ENCODE data around the gene PCNX1.

Gene PCNX1

GRCh38 chr14:70956511-70956910, 49.3 kb downstream of the PCNX1 start:
- DNase-seq (ENCODE audit: low read depth in 1 of 2, low spot score in 1 of 2), result no peak

GRCh38 chr14:70957710-70958109, 50.5 kb downstream of the PCNX1 start:
- DNase-seq (ENCODE audit: low read depth in 1 of 2, low spot score in 1 of 2), result no peak

- no peak for DNase-seq (ENCODE audit: low read depth in 1 of 2, low spot score in 1 of 2)
These were observed 55.7 kb downstream of the PCNX1 start for GRCh38 chr14:70962935-70963334.

GRCh38 chr14:70964492-70964891, 57.2 kb downstream of the PCNX1 start:
- DNase-seq (ENCODE audit: low read depth in 1 of 2, low spot score in 1 of 2), result no peak

- no peak for DNase-seq (ENCODE audit: low read depth in 1 of 2, low spot score in 1 of 2)
These were observed 64.3 kb downstream of the PCNX1 start for GRCh38 chr14:70971560-70971959.

GRCh38 chr14:70972107-70972976, 65.1 kb downstream of the PCNX1 start:
- peak; percentile 59 to 62 for DNase-seq (ENCODE audit: low read depth in 1 of 2, low spot score in 1 of 2)

- DNase-seq (ENCODE audit: low read depth in 1 of 2, low spot score in 1 of 2), result no peak
These were observed 69.3 kb downstream of the PCNX1 start for GRCh38 chr14:70976591-70976990.

DNA sequence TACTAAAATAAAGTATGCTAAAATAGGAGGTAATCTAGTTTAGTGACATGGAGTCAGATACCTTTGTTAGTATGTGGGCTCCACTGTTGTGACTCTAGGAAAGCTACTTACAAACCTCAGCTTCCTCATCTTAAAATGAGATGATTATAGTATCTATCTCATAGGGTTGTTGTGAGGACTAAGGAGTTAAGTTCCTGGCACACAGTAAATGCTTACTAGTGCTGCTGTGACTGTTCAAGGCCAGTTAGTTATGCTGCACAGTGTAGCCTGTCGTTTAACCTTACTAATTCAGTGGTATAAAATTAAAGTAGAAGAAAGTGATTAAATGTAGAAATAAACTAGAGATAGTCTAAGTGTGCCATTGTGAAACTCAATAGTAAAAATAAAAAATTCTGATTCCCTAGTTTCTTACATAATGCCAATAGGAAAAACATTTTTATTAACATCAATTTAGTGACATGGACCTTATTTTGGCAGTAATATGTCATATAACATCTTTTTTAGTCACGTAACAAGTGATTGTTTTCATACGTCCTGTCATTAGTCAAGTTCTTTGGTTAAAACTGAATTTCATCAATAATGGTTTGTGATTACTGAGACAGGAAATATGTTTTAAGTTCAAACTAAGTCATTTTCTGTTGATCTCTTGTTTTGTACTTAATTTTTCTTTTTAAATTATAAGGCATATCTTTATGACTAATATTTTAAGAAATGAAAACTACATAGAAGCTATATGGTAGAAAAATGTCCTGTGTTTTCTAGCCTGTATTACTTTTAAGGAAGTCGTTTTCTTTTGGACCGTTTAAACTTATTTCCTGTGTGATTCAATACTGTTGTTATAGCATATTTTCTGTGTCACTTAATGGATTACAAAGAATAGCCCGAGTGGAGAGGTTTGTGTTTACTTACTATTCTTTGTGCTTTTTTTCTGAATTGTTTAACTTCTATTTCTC, 74.0 kb downstream of the PCNX1 start:
- DNase-seq (ENCODE audit: low read depth in 1 of 2, low spot score in 1 of 2), result no peak

- no peak for DNase-seq (ENCODE audit: low read depth in 1 of 2, low spot score in 1 of 2)
These were observed 74.9 kb downstream of the PCNX1 start for GRCh38 chr14:70982200-70982599.

- no peak for DNase-seq (ENCODE audit: low read depth in 1 of 2, low spot score in 1 of 2)
These were observed 79.8 kb downstream of the PCNX1 start for GRCh38 chr14:70987041-70987440.

GRCh38 chr14:70988452-70988851, 81.2 kb downstream of the PCNX1 start:
- DNase-seq (ENCODE audit: low read depth in 1 of 2, low spot score in 1 of 2), result no peak

DNA sequence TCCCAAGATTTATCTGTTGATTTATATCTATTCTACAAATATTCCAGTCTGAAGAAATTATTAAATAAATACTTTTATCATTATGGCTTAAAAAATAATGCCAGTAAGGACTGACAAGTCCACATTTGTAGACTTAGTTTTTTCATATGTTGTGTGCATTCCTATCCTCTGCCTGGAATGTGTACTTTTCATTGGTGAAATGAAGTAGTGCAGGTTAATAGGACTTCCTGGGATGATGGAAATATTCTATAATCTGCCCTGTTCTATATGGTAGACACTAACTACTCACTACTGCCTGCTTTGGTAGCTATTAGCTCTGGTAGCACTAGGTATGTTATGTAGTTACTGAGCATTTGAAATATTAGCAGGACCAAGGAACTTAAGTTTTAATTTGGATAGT, 86.7 kb downstream of the PCNX1 start:
- DNase-seq (ENCODE audit: low read depth in 1 of 2, low spot score in 1 of 2), result no peak

DNA sequence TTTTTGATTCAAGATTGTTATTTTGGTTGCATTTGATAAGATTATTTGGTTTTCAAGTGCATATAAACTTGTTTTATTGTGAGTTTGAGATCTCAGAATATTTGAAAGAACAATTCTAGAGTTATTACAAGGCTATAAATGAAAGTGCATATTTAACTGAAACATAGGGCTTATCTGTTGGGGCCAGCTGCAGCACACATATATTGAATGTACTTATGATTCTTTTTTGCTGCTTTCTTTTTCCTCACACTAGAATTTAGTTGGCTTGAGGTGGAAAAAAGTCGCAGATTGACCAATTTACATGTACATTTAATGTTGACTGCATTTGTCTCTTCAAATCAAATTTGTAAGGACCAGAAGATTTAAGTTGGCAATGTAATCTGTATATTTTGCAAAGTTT, 88.0 kb downstream of the PCNX1 start:
- no peak for DNase-seq (ENCODE audit: low read depth in 1 of 2, low spot score in 1 of 2)

DNA sequence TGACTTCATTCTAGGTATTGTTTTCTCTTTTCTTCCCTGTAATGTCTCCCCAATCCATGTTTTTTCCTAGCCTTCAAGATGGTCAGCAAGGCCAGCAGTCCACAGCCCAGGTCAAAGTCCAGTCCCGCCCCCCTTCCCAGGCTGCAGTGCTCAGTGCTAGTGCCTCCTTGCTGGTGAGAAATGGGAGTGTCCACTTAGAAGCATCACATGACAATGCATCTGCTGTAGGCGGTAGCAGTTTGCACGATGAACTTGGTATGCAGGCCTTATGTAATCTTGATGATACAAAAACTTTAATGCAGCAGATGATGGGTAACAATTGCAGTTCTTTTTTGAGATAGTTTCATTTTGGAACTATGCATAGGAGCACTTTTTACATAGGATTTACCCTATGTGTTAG, 88.4 kb downstream of the PCNX1 start:
- no peak for DNase-seq (ENCODE audit: low read depth in 1 of 2, low spot score in 1 of 2)

- DNase-seq (ENCODE audit: low read depth in 1 of 2, low spot score in 1 of 2), result no peak
These were observed 91.9 kb downstream of the PCNX1 start for GRCh38 chr14:70999117-70999516.

GRCh38 chr14:71000091-71000490, 92.8 kb downstream of the PCNX1 start:
- no peak for DNase-seq (ENCODE audit: low read depth in 1 of 2, low spot score in 1 of 2)

DNA sequence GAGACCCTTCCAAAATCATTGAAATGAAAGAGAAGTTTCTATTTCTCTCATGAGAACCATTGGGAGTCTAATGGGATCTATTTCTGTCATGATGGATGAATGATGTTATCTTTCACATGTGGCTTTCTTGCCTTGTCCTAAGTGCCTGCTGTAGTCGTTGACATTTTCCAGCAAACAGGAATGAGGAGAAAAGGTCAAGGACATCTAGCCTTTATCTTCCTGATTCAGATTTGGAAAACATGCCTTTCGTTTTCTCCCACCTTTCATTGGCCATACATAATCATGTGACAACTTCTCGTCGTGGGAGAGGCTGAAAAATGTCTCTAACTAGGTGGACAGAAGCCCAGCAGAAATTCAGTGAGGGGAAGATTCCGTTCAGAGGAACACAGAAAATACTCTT, 94.5 kb downstream of the PCNX1 start:
- no peak for DNase-seq (ENCODE audit: low read depth in 1 of 2, low spot score in 1 of 2)

DNA sequence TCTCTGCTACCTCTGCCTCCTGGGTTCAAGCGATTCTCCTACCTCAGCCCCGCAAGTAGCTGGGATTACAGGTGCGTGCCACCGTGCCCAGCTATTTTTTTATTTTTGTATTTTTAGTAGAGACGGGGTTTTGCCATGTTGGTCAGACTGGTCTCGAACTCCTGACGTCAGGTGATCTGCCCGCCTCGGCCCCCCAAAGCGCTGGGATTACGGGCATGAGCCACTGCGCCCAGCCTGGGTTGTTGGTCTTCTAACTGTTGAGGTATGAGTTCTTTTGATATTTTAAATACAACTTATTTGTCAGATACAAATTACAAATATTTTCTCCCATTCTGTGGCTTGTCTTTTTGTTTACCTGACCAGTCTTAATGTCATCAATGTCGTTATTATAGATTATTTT, 95.9 kb downstream of the PCNX1 start:
- no peak for DNase-seq (ENCODE audit: low read depth in 1 of 2, low spot score in 1 of 2)

- no peak for DNase-seq (ENCODE audit: low read depth in 1 of 2, low spot score in 1 of 2)
These were observed 97.2 kb downstream of the PCNX1 start for GRCh38 chr14:71004481-71004880.

DNA sequence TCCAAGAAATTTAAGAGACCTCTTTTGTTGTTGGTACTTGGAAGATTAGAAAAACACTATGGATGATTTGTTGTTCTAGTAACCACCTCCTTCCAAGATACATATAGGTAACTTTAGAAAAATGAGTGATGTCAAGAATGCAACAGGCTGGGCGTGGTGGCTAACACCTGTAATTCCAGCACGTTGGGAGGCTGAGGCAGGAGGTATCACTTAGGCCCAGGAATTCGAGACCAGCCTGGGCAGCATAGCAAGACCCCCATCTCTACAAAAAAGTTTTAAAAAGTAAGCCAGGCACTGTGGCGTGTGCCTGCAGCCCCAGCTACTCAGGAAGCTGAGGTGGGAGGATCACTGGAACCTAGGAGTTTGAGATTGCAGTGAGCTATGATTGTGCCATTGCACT, 97.8 kb downstream of the PCNX1 start:
- DNase-seq (ENCODE audit: low read depth in 1 of 2, low spot score in 1 of 2), result no peak

GRCh38 chr14:71006200-71006563, 98.9 kb downstream of the PCNX1 start:
- DNase-seq (ENCODE audit: low read depth in 1 of 2, low spot score in 1 of 2), result no peak

DNA sequence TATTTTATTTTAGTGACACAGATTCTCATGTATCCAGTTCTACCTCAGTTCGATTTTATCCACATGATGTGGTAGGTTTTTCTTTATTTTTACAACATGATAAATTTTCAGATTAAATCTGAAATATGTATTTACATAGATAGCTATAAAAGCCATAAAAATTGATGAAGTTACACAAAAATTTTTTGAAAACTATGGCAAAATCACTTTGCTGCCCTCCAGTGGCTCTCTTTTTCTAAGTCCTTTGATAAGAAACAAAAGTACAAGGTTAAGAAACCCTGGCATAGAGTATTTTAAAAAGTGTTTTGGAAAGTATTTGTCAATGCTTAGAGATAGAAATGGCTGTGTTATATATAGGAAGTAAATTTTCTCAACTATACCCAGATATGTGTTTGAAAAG, 104.2 kb downstream of the PCNX1 start:
- no peak for DNase-seq (ENCODE audit: low read depth in 1 of 2, low spot score in 1 of 2)
